Measurements from ENCODE around the gene SLC25A26.
A peak's percentile ranks its signal among the peaks of the same experiment; 100 is the strongest.

The SLC25A26 gene

DNA sequence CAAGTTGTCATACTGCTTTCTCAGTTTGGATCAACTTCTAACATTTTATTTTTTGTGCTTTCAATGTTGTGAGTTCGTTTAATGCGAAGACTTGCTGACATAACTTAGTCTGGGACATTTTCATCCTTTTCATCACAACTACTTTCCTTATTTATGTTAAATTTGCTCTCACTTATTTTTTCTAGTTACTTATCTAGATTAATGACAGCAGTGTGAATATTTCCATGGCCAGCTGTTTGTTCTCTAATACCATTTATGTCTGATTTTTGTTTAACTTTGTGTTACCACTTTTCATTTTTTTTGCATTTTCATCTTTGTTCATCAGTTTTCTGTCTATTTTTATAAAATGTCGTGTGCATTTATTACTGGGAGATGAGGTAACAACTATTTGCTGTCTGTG, 6.2 kb downstream of the SLC25A26 start:
- DNase-seq (ENCODE audit: low read depth in 3 of 3), result no peak

GRCh38 chr3:66227915-66228314, 7.1 kb downstream of the SLC25A26 start:
- DNase-seq (ENCODE audit: low read depth in 3 of 3), result no peak

- DNase-seq (ENCODE audit: low read depth in 3 of 3), result no peak
These were observed 7.9 kb downstream of the SLC25A26 start for GRCh38 chr3:66228707-66229106.

DNA sequence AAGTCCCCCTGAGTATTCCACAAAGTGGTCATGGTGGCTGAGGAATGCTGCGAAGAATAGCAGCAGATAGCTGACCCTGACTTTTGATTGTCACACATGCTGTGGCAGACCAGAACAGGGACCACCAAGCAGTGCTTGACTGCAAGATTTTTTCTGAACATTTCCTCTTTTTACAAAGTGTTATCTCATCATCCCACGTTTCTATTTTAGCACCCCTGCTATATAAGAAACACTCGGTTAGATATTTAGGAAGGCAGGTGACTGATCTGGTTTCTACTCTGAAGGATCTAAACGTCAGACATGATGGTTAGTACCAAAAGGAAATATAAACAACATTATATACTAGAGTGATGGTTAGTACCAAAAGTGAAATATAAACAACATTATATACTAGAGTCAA, 9.1 kb downstream of the SLC25A26 start:
- DNase-seq (ENCODE audit: low read depth in 3 of 3), result no peak

- no peak for DNase-seq (ENCODE audit: low read depth in 3 of 3)
These were observed 12.2 kb downstream of the SLC25A26 start for GRCh38 chr3:66233033-66233432.

DNA sequence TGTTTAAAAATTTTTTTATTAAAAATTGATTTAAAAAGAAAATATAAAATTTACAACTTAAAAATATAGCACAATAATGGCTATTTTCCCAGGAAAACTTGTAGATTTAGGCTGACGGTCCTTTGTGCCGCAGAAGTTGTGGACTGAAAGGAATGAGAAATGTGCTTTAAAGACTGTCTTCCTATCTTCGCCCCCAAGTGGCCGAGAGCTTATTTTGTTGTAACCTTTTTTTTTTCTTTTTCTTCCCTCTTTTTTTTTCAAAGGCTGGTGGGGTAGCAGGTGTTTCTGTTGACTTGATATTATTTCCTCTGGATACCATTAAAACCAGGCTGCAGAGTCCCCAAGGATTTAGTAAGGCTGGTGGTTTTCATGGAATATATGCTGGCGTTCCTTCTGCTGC, 15.5 kb downstream of the SLC25A26 start:
- DNase-seq (ENCODE audit: low read depth in 3 of 3), result no peak

DNA sequence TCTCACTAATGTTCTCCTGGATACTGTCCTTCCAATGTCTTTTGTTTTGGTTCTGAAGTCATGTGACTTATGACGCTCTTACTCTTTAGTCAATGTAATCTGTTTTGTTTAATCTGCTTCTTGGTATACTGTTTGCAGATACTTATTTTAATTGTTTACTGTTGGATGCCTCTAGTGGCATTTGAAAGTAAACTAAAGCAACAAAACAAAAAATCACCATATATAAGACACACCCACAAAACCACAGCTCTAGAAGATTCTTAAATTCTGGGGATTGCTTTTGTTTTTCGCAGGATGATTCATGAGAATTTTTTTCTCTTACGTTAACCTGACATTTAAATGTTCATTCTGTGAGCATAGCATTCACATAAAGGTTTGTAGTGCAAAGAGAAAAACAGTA, 16.8 kb downstream of the SLC25A26 start:
- no peak for DNase-seq (ENCODE audit: low read depth in 3 of 3)

- peak in 1 of 3 donors; percentile 13 for DNase-seq (ENCODE audit: low read depth in 3 of 3)
These were observed 18.8 kb downstream of the SLC25A26 start for GRCh38 chr3:66239513-66240123.

DNA sequence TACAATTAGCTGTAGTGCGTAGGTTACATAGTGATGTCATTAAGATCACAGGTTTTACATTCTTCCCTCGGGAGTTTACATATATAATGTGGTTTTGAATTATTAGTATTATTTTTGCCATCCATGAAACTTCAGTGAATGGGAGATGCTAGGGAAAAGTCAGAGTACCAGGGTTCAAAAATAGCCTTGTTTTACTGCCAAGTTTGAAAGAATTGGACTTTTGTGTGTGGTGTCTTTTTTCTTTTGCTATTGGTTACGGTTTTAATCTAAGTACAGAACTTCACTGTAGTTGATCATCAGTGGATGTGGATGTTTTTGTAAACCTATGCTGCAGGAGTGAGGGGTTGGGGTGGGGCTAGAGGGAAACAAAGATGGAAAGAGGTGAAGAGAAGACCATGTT, 20.7 kb downstream of the SLC25A26 start:
- DNase-seq (ENCODE audit: low read depth in 3 of 3), result no peak

- no peak for DNase-seq (ENCODE audit: low read depth in 3 of 3)
These were observed 22.1 kb downstream of the SLC25A26 start for GRCh38 chr3:66242788-66243464.

DNA sequence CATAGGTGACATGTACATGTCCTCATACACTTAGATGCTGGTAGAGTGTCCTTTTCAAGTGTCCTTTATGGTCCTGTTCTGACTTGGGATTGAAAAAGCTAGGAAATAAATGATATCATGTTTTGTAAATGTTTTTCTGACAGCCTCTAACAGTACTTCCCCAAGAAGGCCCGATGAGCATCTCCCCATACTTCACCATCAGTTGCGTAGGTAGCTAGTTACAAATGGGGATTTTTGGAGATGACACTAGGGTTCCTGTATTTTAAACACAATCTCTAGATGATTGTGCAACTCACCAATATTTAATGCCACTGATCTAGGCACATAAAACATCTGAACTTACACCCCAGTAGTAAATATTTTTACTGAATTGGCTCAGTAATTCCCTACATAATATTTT, 27.8 kb downstream of the SLC25A26 start:
- no peak for DNase-seq (ENCODE audit: low read depth in 3 of 3)

DNA sequence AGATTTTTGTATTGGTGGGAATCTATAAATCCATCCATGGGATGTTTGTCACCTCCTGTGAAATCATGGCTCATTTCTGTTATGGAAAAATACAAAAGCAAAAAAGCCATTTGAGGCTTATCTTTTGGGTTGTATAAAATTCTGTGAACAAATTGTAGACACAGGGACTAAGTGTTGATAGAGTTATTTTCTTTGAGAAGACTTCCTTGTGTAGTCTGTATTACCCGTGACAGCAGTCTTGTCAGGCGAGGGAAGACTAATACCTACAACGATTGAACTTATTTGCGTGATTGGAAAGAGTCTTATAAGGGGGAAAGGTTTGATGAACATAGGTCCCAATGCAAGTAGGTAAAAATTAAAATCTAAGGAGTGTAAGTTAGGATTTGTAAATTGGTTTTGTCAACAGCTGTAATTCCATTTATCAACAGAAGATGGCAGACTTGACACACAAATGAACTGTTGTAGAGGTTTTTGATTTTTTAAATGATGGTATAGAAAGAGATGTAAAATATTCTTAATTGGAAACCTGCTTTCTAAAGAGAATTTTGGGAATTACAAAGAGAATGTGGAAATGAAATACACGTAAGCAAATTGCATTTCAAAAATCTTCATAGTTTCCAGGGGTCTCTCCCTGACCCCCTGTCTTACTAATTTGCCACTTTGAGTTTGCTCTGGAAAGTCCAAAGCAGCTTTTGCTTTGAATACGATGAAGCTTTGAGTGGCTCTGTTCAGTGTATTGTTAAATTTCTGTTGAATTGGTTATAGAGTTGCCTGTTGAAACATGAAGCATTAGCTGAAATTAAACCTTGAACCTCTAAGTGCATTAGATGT, 33.2 kb downstream of the SLC25A26 start:
- no peak for DNase-seq (ENCODE audit: low read depth in 3 of 3)

DNA sequence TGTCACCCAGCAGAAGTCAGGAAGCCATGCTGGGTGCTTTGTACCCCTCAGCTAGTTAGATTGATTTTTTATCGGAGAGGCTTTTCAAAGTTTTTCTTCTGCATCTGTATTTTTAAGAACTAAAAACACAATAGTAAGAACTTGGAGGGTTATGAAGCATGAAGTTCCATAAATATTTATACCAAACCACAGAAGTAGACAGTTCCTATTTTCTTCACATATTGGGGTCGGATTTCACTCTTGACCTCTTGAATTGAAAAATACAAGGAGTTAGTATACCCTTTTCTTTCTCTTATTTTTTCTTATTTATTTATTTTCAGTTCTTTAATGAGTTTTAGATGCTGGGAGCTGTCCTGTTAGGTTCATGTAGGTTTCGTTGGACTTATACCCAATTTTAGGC, 35.1 kb downstream of the SLC25A26 start:
- DNase-seq (ENCODE audit: low read depth in 3 of 3), result no peak

- no peak for DNase-seq (ENCODE audit: low read depth in 3 of 3)
These were observed 36.0 kb downstream of the SLC25A26 start for GRCh38 chr3:66256806-66257205.

DNA sequence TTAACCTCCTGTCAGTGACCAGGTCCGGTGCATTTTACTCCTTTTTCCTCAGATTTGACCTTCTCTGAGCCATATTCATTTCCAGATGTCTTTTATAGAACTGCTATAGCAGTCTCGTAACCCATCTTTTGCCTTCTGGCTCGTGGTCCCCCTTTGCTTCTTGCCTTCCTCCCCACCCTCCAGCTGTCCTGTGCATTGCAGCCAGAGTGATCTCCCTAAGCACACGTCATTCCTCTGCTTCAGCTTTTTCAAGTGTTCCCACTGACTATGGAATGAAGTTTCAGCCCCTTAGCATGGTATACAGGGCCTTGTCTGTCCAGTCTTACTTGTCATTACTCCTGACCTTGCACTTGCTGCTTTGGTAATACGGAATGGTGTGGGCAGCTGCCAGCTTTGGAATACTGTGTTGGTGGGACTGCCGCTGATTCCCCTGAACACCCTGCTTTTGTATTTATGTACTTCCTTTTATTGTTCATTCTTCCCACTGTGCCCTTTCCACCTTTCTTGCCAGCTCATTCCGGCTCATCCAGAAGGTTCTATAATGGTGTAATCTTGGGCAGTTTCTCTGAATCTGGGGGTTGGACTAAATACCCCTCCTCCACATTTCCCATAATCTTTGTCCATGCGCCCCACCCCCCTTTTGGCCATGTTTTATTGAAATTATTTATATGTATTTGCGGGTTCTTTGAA, 38.9 kb downstream of the SLC25A26 start:
- no peak for DNase-seq (ENCODE audit: low read depth in 3 of 3)

DNA sequence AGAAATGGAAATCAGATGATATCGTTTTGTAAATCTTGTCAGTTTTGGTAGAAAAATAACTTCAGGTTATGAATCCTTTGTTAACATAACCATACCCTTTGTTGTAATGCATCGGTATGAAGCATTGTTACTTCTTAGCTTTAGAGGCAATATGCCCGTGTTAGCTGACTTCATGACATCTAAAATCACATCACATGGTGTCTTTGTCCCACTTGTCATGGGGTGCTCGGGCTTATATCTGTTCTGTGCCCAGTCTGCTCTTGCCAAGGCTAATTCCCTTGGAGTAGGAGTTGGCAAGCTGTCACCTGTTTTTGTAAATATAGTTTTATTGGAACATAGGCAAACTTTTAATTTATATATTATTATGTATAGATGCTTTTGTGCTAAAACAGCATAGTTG, 39.6 kb downstream of the SLC25A26 start:
- no peak for DNase-seq (ENCODE audit: low read depth in 3 of 3)

GRCh38 chr3:66261355-66261754, 40.6 kb downstream of the SLC25A26 start:
- DNase-seq (ENCODE audit: low read depth in 3 of 3), result no peak

DNA sequence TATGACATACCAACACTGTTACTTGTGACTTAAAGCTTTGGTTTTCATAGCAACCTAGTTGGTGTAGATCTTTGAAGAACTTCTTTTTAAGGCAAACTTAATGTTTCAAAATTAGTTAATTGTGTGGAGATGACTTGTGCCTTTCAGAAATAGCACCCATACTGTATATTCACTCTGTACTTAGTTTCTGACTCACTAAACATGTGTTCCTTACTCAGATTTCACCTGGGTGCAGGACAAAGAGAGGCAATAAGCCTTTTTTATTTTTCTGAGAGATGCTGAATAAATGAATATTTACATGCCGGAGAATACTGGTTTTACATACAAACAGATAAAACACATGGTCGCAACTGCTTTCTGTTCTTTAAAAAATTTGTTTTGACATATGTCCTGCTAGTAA, 44.8 kb downstream of the SLC25A26 start:
- DNase-seq (ENCODE audit: low read depth in 3 of 3), result no peak

DNA sequence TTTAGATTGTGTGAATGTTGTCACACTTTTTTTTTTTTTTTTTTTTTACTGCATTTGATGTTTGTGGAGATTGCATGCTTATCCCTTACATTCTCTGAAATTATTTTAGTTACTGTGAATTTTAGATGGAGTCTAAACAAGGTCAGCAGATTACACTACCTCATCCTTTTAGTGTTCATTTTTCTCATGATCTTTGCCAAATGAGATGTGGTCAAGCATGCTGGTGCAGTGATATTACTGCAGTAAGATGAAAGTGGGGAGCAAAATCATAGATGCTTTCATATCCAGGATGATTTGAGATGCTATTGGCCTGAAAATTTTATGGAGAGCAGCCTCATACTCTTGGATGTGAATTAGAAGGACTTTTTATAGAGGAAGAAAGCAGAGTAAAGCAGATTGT, 45.8 kb downstream of the SLC25A26 start:
- no peak for DNase-seq (ENCODE audit: low read depth in 3 of 3)

DNA sequence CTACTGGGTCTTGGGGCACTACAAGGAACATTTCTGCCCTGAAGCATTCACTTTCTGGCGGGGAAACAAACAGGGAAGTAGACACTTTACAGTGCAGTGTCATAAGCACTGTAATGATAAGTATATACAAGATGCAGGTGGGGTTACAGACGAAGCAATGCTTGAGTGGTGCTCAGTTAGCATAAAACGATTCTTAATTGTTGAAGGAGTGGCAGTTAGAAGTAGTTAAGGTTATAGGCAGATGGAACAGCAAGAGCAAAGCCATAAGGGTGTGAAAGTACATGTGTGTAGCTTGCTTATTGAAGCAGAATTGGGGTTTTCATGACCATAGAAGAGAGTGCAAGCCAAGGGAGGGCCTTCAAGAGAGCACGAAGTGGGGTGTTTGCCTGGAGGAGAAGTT, 46.2 kb downstream of the SLC25A26 start:
- DNase-seq (ENCODE audit: low read depth in 3 of 3), result no peak

DNA sequence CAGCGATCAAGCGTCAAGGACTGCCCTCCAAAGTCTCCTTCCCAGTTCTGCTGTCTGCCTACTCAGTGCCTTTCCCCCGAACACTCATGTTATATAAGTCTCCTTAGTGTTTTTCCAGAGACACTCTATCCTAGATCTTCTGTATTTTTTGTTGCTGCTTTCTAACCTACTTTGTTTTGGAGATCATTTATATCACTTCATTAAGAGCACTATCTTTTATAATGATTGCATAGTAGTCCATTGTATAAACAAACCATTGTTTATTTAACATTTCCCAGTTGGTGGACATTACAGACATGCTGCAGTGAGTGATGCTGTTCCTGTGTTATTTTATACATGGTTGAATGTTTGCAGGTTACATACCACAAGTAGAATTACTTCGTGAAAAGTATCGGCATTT, 47.1 kb downstream of the SLC25A26 start:
- DNase-seq (ENCODE audit: low read depth in 3 of 3), result no peak

- no peak for DNase-seq (ENCODE audit: low read depth in 3 of 3)
These were observed 48.1 kb downstream of the SLC25A26 start for GRCh38 chr3:66268864-66269263.

All from stimulated activated CD4-positive, alpha-beta T cell treated with anti-CD3 and anti-CD28 coated beads, TNF-alpha, amount 100 ng/mL, for 48 hours (primary cell).